SK-N-SH (cell line): Measurements from ENCODE around the gene TTC21A. TPM values are rescaled to one million over a fixed set of nuclear protein-coding genes. Genes with fewer than 3 reads are reported as not detected.

Experiments
- CTCF ChIA-PET: fragments of 300-600, 350-600 bp; formaldehyde crosslinking; extraction: SDS; loops from one replicate; lab custom pipeline; 2021; lab: Yijun Ruan, JAX
- POLR2A ChIA-PET: fragments of 350-600 bp; sonication (Branson Sonifier 250); formaldehyde crosslinking; extraction: SDS; loops from one replicate; lab custom pipeline; 2020; ENCODE audit warnings: antibody characterized with exemption, inconsistent platforms; lab: Yijun Ruan, JAX
- DNase-seq: peaks from one replicate; pipeline ENCODE4 v3.0.0; 2012
- H2AFZ ChIP-seq: fragments of 200-600 bp; sonication (generic); 2 replicates; pipeline ENCODE4 v1.8.1; 2016; ENCODE audit warnings: antibody characterized with exemption, mild to moderate bottlenecking, low read depth
- H3F3A ChIP-seq: fragments of 200-600 bp; sonication (generic); replicated peaks from 2 replicates; pipeline ENCODE3; 2016; ENCODE audit warnings: antibody characterized with exemption, mild to moderate bottlenecking; ENCODE audit not compliant: insufficient read depth
- H3K27ac ChIP-seq, 2 experiments: fragments of 200-500 bp in 1 of 2; fragments of 200-600 bp in 1 of 2; sonication (Bioruptor generic) in 1 of 2; sonication (generic), shearing (Covaris generic) in 1 of 2; 2 replicates each; pipeline versions ENCODE4 v1.5.1 to v1.6.1; 2014 to 2016; ENCODE audit warnings: low read depth in 2 of 2, inconsistent platforms in 1 of 2, low read length in 1 of 2, mild to moderate bottlenecking in 1 of 2, mixed read lengths in 1 of 2
- H3K27me3 ChIP-seq: fragments of 200-600 bp; sonication (generic), shearing (Covaris generic); 2 replicates; pipeline ENCODE4 v1.6.1; 2016; ENCODE audit warnings: mixed run types; ENCODE audit not compliant: insufficient read depth
- H3K36me3 ChIP-seq, 2 experiments: fragments of 200-500 bp in 1 of 2; fragments of 200-600 bp in 1 of 2; sonication (Bioruptor generic) in 1 of 2; sonication (generic) in 1 of 2; replicated peaks in 1 of 2; 2 replicates each; pipeline versions ENCODE3 to v1.5.1; 2014 to 2016; ENCODE audit warnings: low read length in 1 of 2, mild to moderate bottlenecking in 1 of 2; ENCODE audit not compliant: insufficient read depth in 2 of 2, control insufficient read depth in 1 of 2
- H3K4me1 ChIP-seq, 2 experiments: fragments of 200-500 bp in 1 of 2; fragments of 200-600 bp in 1 of 2; sonication (Bioruptor generic) in 1 of 2; sonication (generic), shearing (Covaris generic) in 1 of 2; 2 replicates each; pipeline versions ENCODE4 v1.5.1 to v1.6.1; 2014 to 2016; ENCODE audit warnings: low read depth in 1 of 2, low read length in 1 of 2, mixed run types in 1 of 2; ENCODE audit not compliant: insufficient read depth in 2 of 2, control insufficient read depth in 1 of 2
- H3K4me2 ChIP-seq: fragments of 200-600 bp; sonication (generic), shearing (Covaris generic); 2 replicates; pipeline ENCODE4 v1.6.1; 2017; ENCODE audit warnings: mixed run types
- H3K4me3 ChIP-seq, 2 experiments: fragments of 200-500 bp in 1 of 2; fragments of 200-600 bp in 1 of 2; sonication (Bioruptor generic) in 1 of 2; sonication (generic), shearing (Covaris generic) in 1 of 2; 2 replicates each; pipeline versions ENCODE4 v1.5.1 to v1.8.1; 2014 to 2016; ENCODE audit warnings: low read depth in 2 of 2, inconsistent platforms in 1 of 2, low read length in 1 of 2, mild to moderate bottlenecking in 1 of 2, mixed read lengths in 1 of 2, moderate library complexity in 1 of 2
- H3K79me2 ChIP-seq: fragments of 200-600 bp; sonication (generic); 2 replicates; pipeline ENCODE4 v1.8.1; 2017; ENCODE audit warnings: mild to moderate bottlenecking; ENCODE audit not compliant: insufficient read depth
- H3K9ac ChIP-seq: fragments of 200-600 bp; sonication (generic); 2 replicates; pipeline ENCODE4 v1.6.1; 2017; ENCODE audit warnings: mixed run types
- H3K9me2 ChIP-seq: fragments of 200-600 bp; sonication (generic); 2 replicates; pipeline ENCODE4 v1.6.1; 2017; ENCODE audit warnings: mixed run types
- H3K9me3 ChIP-seq: fragments of 200-600 bp; sonication (generic); 2 replicates; pipeline ENCODE4 v1.6.1; 2017; ENCODE audit warnings: mixed run types, mild to moderate bottlenecking, moderate library complexity
- H4K20me1 ChIP-seq: fragments of 200-600 bp; sonication (generic); 2 replicates; pipeline ENCODE4 v1.6.1; 2017; ENCODE audit warnings: mild to moderate bottlenecking, mixed run types; ENCODE audit not compliant: insufficient read depth
- ELF1 ChIP-seq: IDR thresholded peaks from 2 replicates; pipeline ENCODE4 v1.4.0; 2012
- FOXM1 ChIP-seq: IDR thresholded peaks from 2 replicates; pipeline ENCODE4 v1.4.0; 2012; ENCODE audit warnings: low read depth, mild to moderate bottlenecking
- GATA2 ChIP-seq: sonication (generic); formaldehyde crosslinking; IDR thresholded peaks from 2 replicates; pipeline ENCODE4 v1.5.0; 2020; ENCODE audit warnings: mild to moderate bottlenecking, missing genetic modification reagents
- JUND ChIP-seq: IDR thresholded peaks from 2 replicates; pipeline ENCODE4 v1.4.0; 2012
- NRF1 ChIP-seq: IDR thresholded peaks from 2 replicates; pipeline ENCODE4 v1.6.1; 2012; ENCODE audit warnings: low read depth, mild to moderate bottlenecking, low read length
- RAD21 ChIP-seq: IDR thresholded peaks from 2 replicates; pipeline ENCODE4 v1.6.1; 2012; ENCODE audit warnings: mild to moderate bottlenecking, low read length
- RCOR1 ChIP-seq: fragments of 150-350 bp; IDR thresholded peaks from 2 replicates; pipeline ENCODE4 v1.6.1; 2017; ENCODE audit warnings: antibody characterized with exemption, low read length
- TCF12 ChIP-seq: IDR thresholded peaks from 2 replicates; pipeline ENCODE4 v1.4.0; 2012
- WGBS: methylation state at CpG from one replicate; pipeline ENCODE4 v1.1.6; 2017; ENCODE audit warnings: low lambda C conversion rate; 5-methylcytosine and 5-hydroxymethylcytosine counted together
- polyA plus RNA-seq, 3 experiments: library from polyadenylated mRNA; depleted of rRNA; stranded (reverse); fragments of >200 nt; gene quantifications; 2 replicates each; pipeline ENCODE4 v1.2.3, GENCODE V29; 2012
- TF ChIP-seq, protein P1 (sequence below): IDR thresholded peaks from 2 replicates; pipeline ENCODE4 v1.6.1; 2012; ENCODE audit warnings: mild to moderate bottlenecking, low read depth, low read length, moderate library complexity
- TF ChIP-seq, protein P2 (sequence below): IDR thresholded peaks from 2 replicates; pipeline ENCODE4 v1.4.0; 2012; ENCODE audit warnings: low read depth, borderline replicate concordance
- TF ChIP-seq, protein P3 (sequence below): IDR thresholded peaks from 2 replicates; pipeline ENCODE4 v1.4.0; 2012; ENCODE audit warnings: low read depth, borderline replicate concordance
- TF ChIP-seq, protein P4 (sequence below): IDR thresholded peaks from 2 replicates; pipeline ENCODE4; 2012

TTC21A gene
- polyA plus RNA-seq, 1 of the 3 experiments (the other 2 are of a cell fraction), result 3.9 TPM

DNA sequence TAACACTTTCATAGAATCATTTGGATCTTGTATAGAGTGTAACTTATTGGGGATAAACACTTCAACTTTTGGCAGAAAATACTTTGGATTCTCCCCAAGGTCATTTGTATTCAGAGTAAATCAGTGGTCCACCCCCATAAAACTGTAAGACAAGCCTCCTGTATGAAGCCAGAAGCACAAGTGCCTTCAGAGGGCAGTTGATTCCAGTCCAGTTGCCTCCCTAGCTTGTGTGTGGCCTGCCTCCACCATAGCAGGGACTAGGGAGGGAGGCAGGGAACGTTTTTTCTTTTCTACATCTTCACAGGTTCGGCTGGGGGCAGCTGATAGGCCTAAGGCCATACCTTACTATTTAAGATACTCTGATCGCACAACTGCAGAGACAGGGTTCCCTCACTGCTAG is 11.7 kb upstream of the TTC21A start (continued):
- TF ChIP-seq, protein P1, sequence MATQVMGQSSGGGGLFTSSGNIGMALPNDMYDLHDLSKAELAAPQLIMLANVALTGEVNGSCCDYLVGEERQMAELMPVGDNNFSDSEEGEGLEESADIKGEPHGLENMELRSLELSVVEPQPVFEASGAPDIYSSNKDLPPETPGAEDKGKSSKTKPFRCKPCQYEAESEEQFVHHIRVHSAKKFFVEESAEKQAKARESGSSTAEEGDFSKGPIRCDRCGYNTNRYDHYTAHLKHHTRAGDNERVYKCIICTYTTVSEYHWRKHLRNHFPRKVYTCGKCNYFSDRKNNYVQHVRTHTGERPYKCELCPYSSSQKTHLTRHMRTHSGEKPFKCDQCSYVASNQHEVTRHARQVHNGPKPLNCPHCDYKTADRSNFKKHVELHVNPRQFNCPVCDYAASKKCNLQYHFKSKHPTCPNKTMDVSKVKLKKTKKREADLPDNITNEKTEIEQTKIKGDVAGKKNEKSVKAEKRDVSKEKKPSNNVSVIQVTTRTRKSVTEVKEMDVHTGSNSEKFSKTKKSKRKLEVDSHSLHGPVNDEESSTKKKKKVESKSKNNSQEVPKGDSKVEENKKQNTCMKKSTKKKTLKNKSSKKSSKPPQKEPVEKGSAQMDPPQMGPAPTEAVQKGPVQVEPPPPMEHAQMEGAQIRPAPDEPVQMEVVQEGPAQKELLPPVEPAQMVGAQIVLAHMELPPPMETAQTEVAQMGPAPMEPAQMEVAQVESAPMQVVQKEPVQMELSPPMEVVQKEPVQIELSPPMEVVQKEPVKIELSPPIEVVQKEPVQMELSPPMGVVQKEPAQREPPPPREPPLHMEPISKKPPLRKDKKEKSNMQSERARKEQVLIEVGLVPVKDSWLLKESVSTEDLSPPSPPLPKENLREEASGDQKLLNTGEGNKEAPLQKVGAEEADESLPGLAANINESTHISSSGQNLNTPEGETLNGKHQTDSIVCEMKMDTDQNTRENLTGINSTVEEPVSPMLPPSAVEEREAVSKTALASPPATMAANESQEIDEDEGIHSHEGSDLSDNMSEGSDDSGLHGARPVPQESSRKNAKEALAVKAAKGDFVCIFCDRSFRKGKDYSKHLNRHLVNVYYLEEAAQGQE, result no peak
- TF ChIP-seq TCF12, result no peak
- TF ChIP-seq, all 33 proteins: peak for 0

DNA sequence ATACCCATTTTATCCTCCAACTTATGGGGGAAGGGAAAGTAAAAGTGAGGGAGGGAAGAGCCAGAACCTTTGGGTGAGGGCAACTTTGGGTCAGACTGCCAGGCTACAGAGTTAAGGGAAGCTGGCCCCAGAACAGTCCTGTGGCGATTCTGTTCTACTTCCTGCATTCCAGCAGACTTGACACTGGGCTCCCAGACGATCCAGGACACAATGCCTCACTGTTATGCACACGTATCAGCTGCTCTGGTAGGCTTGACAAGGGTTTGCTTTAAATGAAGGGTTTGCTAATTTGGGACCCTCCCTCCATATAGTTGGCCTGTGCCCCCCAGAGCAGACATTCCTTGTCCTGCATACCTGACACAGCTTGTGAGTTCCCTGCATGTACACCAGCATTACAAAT is 10.7 kb upstream of the TTC21A start:
- Histone ChIP-seq H3K27ac (no peak overlapping the region), H3K9ac (no peak overlapping the region), H3K27me3 (no peaks in the 10 kb centered on the region), H3K4me1 (no peaks in the 10 kb centered on the region; a peak in 1 of 4 replicates), H3K36me3 (peaks cover 44 to 81% of the 10 kb centered on the region in 2 experiments), H3K79me2 (peaks cover 6% of the 10 kb centered on the region; the same call in 1 of the 2 replicates), H3K4me3 (no peak overlapping the region), H4K20me1 (peaks cover 13% of the 10 kb centered on the region), H2AFZ (no peak overlapping the region), H3F3A (peaks cover 2% of the 10 kb centered on the region), H3K4me2 (no peak overlapping the region), H3K9me2 (no peaks in the 10 kb centered on the region), H3K9me3 (no peaks in the 10 kb centered on the region)
- POLR2A ChIA-PET, result no interaction called here
- no peak for DNase-seq
- WGBS, result 61% methylated on average over 3 of the region's 3 CpGs
- TF ChIP-seq FOXM1, result no peak
- TF ChIP-seq ELF1, result 0 out of 2 replicates have a peak, but pooled peaks have one; percentile 23
- no peak for TF ChIP-seq JUND
- no peak for TF ChIP-seq NRF1
- TF ChIP-seq RAD21, result no peak
- CTCF ChIA-PET, result interaction anchor here (0.7 to 1.5 kb wide), 3 partner anchors 9 to 195 kb away, joined by 3 to 7 read pairs (median 4); no protein-coding TSS in a partner anchor

DNA sequence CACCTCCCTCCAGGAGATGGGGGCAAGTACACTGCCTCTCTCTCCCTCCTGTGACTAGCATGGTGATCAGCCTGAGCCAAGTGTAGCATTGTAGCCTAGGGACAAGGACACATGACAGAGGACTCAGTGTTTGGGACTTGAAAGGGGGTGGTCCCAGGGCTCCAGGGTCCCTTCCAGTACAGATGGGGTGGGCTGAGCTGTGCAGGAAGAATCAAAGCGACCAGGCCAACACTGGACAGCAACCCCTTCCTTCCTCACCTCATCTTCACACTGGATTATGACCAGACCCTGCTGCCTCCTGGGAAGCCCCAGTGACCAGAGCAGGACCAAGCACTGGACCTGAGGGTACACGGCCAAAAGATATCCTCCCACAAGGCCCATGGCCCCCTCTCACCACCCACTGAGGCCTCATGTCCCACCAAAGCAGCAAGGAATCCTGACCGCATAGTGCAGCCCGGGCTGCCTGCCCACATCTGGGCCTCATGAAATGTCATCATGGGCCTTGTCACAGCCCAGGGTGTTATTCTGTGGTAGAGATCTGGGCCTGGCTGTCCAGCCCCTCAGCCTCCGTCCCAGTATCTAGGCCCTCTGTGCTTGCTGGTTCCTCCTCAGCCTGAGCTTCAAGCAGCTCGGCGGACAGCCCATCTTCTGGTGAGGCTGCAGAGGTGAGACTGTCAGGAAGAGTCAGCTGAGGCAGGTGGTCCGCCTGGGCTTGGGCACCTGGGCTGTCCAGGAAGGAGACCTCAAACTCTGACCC is 9.6 kb upstream of the TTC21A start:
- peaks cover 6% of the 10 kb centered on the region for H3F3A ChIP-seq
- ChIA-PET CTCF (interaction anchor here (1.5 kb wide), 1 partner anchor 194 kb away, joined by 5 read pairs; no protein-coding TSS in a partner anchor), POLR2A (no interaction called here)
- peaks cover 18% of the 10 kb centered on the region for H4K20me1 ChIP-seq
- DNase-seq, result no peak
- H3K79me2 ChIP-seq, result peaks cover 12% of the 10 kb centered on the region; the same call in 1 of the 2 replicates
- no peak overlapping the region for H3K9ac ChIP-seq
- no peaks in the 10 kb centered on the region for H3K9me3 ChIP-seq
- H3K4me3 ChIP-seq, result no peak overlapping the region
- H3K27me3 ChIP-seq, result no peaks in the 10 kb centered on the region
- H3K9me2 ChIP-seq, result no peaks in the 10 kb centered on the region
- no peak overlapping the region for H3K27ac ChIP-seq
- H3K36me3 ChIP-seq, result peaks cover 36 to 80% of the 10 kb centered on the region in 2 experiments
- H2AFZ ChIP-seq, result no peak overlapping the region
- H3K4me2 ChIP-seq, result no peak overlapping the region
- H3K4me1 ChIP-seq, result no peaks in the 10 kb centered on the region; a peak in 1 of 4 replicates
- WGBS, result 87% methylated on average over 3 of the region's 8 CpGs
- TF ChIP-seq FOXM1 (no peak), TCF12 (no peak), RCOR1 (no peak), ELF1 (no peak), GATA2 (CRISPR knock-in tag) (no peak)
- TF ChIP-seq, protein P1, result no peak
- TF ChIP-seq, protein P2, sequence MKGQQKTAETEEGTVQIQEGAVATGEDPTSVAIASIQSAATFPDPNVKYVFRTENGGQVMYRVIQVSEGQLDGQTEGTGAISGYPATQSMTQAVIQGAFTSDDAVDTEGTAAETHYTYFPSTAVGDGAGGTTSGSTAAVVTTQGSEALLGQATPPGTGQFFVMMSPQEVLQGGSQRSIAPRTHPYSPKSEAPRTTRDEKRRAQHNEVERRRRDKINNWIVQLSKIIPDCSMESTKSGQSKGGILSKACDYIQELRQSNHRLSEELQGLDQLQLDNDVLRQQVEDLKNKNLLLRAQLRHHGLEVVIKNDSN, result no peak
- TF ChIP-seq, protein P3, sequence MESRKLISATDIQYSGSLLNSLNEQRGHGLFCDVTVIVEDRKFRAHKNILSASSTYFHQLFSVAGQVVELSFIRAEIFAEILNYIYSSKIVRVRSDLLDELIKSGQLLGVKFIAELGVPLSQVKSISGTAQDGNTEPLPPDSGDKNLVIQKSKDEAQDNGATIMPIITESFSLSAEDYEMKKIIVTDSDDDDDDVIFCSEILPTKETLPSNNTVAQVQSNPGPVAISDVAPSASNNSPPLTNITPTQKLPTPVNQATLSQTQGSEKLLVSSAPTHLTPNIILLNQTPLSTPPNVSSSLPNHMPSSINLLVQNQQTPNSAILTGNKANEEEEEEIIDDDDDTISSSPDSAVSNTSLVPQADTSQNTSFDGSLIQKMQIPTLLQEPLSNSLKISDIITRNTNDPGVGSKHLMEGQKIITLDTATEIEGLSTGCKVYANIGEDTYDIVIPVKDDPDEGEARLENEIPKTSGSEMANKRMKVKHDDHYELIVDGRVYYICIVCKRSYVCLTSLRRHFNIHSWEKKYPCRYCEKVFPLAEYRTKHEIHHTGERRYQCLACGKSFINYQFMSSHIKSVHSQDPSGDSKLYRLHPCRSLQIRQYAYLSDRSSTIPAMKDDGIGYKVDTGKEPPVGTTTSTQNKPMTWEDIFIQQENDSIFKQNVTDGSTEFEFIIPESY, result no peak
- TF ChIP-seq, protein P4, sequence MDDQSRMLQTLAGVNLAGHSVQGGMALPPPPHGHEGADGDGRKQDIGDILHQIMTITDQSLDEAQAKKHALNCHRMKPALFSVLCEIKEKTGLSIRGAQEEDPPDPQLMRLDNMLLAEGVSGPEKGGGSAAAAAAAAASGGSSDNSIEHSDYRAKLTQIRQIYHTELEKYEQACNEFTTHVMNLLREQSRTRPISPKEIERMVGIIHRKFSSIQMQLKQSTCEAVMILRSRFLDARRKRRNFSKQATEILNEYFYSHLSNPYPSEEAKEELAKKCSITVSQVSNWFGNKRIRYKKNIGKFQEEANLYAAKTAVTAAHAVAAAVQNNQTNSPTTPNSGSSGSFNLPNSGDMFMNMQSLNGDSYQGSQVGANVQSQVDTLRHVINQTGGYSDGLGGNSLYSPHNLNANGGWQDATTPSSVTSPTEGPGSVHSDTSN, result no peak
